ENCODE data around the gene OR9G4. TPM values are rescaled to one million over a fixed set of nuclear protein-coding genes. Genes with fewer than 3 reads are reported as not detected.

OR9G4 gene
- total RNA-seq: not detected

GRCh38 chr11:56748597-56748996 lies at the start of gene OR9G4:
OR9G4 (minus strand) TSS chr11:56748697; CDS start chr11:56743766, 4,931 bp downstream.
- 68% methylated on average over 1 of the region's 1 CpG for WGBS
- H3K4me3 ChIP-seq: no peak within 1 kb of the TSS
- H3K27ac ChIP-seq: no peak within 1 kb of the TSS
- H3K4me1 ChIP-seq (replicated peaks): no peaks in the 10 kb centered on the region
- TF ChIP-seq POLR2A (IDR thresholded peaks at IDR 0.05) (no peak), CTCF (IDR thresholded peaks at IDR 0.05) (no peak), POLR2AphosphoS5 (IDR thresholded peaks at IDR 0.05) (no peak)
- no peak for DNase-seq (ENCODE audit: low spot score)
- no peaks in the 10 kb centered on the region for H3K9me3 ChIP-seq
- intact Hi-C loops (cut with DNase I): no loop called here
- H3K36me3 ChIP-seq: no peaks in the 10 kb centered on the region
- H3K27me3 ChIP-seq (replicated peaks; ENCODE audit: insufficient read depth): no peaks in the 10 kb centered on the region

- no peak overlapping the region for H3K4me3 ChIP-seq
- intact Hi-C loops (cut with DNase I): no loop called here
- 9% methylated on average over 6 of the region's 6 CpGs for WGBS
These were observed 35.0 kb upstream of the OR9G4 start for GRCh38 chr11:56783448-56784041.

GRCh38 chr11:56782167-56782847 lies 33.8 kb upstream of the OR9G4 start:
- TF ChIP-seq CTCF (IDR thresholded peaks at IDR 0.05): no peak
- no peak for TF ChIP-seq POLR2AphosphoS5 (IDR thresholded peaks at IDR 0.05)
- TF ChIP-seq POLR2A (IDR thresholded peaks at IDR 0.05): no peak
- intact Hi-C loops (cut with DNase I): no loop called here
- no peak for DNase-seq (ENCODE audit: low spot score)

More at GRCh38 chr11:56783448-56784041, 35.0 kb upstream of the OR9G4 start:
- Histone ChIP-seq H3K36me3 (no peaks in the 10 kb centered on the region), H3K4me1 (replicated peaks) (no peaks in the 10 kb centered on the region), H3K27ac (no peak overlapping the region), H3K27me3 (replicated peaks; ENCODE audit: insufficient read depth) (no peaks in the 10 kb centered on the region), H3K9me3 (no peaks in the 10 kb centered on the region)
- TF ChIP-seq POLR2AphosphoS5 (IDR thresholded peaks at IDR 0.05) (no peak), CTCF (IDR thresholded peaks at IDR 0.05) (peak; percentile 10 to 65 (median 54)), POLR2A (IDR thresholded peaks at IDR 0.05) (no peak)
- peak; percentile 7 for DNase-seq (ENCODE audit: low spot score)

GRCh38 chr11:56776809-56777208 lies 28.3 kb upstream of the OR9G4 start:
- no peak for DNase-seq (ENCODE audit: low spot score)
- no peaks in the 10 kb centered on the region for H3K36me3 ChIP-seq
- no peaks in the 10 kb centered on the region for H3K9me3 ChIP-seq
- H3K27me3 ChIP-seq (replicated peaks; ENCODE audit: insufficient read depth): no peaks in the 10 kb centered on the region
- H3K4me3 ChIP-seq: no peak overlapping the region
- intact Hi-C loops (cut with DNase I): loop anchor here (10.0 kb wide), 1 partner anchor 832 kb away; no protein-coding TSS in a partner anchor
- no peak for TF ChIP-seq POLR2A (IDR thresholded peaks at IDR 0.05)
- no peak for TF ChIP-seq POLR2AphosphoS5 (IDR thresholded peaks at IDR 0.05)
- TF ChIP-seq CTCF (IDR thresholded peaks at IDR 0.05): no peak
- H3K4me1 ChIP-seq (replicated peaks): no peaks in the 10 kb centered on the region
- H3K27ac ChIP-seq: no peak overlapping the region

More at GRCh38 chr11:56782167-56782847, 33.8 kb upstream of the OR9G4 start:
- Histone ChIP-seq H3K4me3 (no peak overlapping the region), H3K27ac (no peak overlapping the region), H3K9me3 (no peaks in the 10 kb centered on the region), H3K36me3 (no peaks in the 10 kb centered on the region), H3K27me3 (replicated peaks; ENCODE audit: insufficient read depth) (no peaks in the 10 kb centered on the region), H3K4me1 (replicated peaks) (no peaks in the 10 kb centered on the region)
- 88% methylated on average over 10 of the region's 10 CpGs for WGBS

- H3K27me3 ChIP-seq (replicated peaks; ENCODE audit: insufficient read depth): no peaks in the 10 kb centered on the region
- H3K4me3 ChIP-seq: no peak overlapping the region
- no peak overlapping the region for H3K27ac ChIP-seq
- no peaks in the 10 kb centered on the region for H3K4me1 ChIP-seq (replicated peaks)
- intact Hi-C loops (cut with DNase I): no loop called here
- WGBS: 75% methylated on average over 4 of the region's 4 CpGs
- TF ChIP-seq POLR2A (IDR thresholded peaks at IDR 0.05): no peak
- no peak for TF ChIP-seq POLR2AphosphoS5 (IDR thresholded peaks at IDR 0.05)
- TF ChIP-seq CTCF (IDR thresholded peaks at IDR 0.05): no peak
- H3K9me3 ChIP-seq: no peaks in the 10 kb centered on the region
- H3K36me3 ChIP-seq: no peaks in the 10 kb centered on the region
- no peak for DNase-seq (ENCODE audit: low spot score)
These were observed 16.5 kb upstream of the OR9G4 start for GRCh38 chr11:56764976-56765375.

All from prostate gland (tissue), 2 donors.